ENCODE results near the gene INO80E.

DNA sequence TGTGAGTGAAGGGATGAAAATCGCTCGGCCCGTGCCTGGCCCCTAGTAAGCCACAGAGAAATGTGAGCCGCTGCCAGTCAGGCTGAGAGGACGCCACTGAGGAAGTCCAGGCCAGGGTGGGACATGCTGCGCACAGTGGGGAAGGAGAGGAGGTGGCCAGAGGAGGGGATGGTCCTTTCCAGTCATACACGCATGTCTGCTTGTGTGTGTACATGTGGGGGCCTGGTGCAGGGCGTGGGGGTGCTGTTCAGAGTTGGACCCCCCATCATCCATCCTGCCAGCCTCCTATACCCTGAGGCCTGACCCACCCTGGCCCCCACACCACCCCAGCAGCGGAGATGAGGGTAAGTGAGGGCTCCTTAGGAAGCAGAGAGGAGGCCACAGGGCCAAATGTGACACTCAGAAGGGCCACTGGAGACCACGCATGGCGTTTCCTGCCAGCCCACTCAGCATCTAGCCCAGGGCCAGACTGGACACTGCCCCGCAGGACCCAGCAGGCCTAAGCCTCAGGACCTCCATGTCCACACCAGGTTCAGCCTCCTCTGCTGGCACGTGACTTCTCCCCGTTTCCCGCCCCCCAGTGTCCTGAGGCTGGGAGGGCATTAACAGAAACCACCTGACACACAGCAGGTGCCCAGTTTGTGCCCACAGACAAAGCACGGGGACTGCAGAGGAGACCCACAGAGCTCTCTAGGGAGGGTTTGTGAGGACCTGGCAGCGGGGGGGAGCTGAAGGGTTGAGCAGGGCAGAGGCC is 7.8 kb downstream of the INO80E start:
- TF ChIP-seq RARB (CRISPR knock-in tag; IDR thresholded peaks at IDR 0.05) (no peak), ZFP30 (CRISPR knock-in tag; IDR thresholded peaks at IDR 0.05) (no peak), CSDC2 (CRISPR knock-in tag; IDR thresholded peaks at IDR 0.05) (no peak), TCF4 (CRISPR knock-in tag; IDR thresholded peaks at IDR 0.05; ENCODE audit: borderline replicate concordance) (no peak), PPARA (CRISPR knock-in tag; IDR thresholded peaks at IDR 0.05; ENCODE audit: borderline replicate concordance) (no peak), ZFP3 (CRISPR knock-in tag; IDR thresholded peaks at IDR 0.05) (no peak), ZNF70 (CRISPR knock-in tag; IDR thresholded peaks at IDR 0.05) (no peak), ESRRG (CRISPR knock-in tag; IDR thresholded peaks at IDR 0.05) (no peak), SNAI2 (CRISPR knock-in tag; IDR thresholded peaks at IDR 0.05) (no peak), ARNTL (CRISPR knock-in tag; IDR thresholded peaks at IDR 0.05; ENCODE audit: borderline replicate concordance, low read depth) (no peak)
- TF ChIP-seq, protein P1, sequence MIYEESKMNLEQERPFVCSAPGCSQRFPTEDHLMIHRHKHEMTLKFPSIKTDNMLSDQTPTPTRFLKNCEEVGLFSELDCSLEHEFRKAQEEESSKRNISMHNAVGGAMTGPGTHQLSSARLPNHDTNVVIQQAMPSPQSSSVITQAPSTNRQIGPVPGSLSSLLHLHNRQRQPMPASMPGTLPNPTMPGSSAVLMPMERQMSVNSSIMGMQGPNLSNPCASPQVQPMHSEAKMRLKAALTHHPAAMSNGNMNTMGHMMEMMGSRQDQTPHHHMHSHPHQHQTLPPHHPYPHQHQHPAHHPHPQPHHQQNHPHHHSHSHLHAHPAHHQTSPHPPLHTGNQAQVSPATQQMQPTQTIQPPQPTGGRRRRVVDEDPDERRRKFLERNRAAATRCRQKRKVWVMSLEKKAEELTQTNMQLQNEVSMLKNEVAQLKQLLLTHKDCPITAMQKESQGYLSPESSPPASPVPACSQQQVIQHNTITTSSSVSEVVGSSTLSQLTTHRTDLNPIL (CRISPR knock-in tag; IDR thresholded peaks at IDR 0.05; ENCODE audit: low read depth) = no peak
- TF ChIP-seq, protein P2, sequence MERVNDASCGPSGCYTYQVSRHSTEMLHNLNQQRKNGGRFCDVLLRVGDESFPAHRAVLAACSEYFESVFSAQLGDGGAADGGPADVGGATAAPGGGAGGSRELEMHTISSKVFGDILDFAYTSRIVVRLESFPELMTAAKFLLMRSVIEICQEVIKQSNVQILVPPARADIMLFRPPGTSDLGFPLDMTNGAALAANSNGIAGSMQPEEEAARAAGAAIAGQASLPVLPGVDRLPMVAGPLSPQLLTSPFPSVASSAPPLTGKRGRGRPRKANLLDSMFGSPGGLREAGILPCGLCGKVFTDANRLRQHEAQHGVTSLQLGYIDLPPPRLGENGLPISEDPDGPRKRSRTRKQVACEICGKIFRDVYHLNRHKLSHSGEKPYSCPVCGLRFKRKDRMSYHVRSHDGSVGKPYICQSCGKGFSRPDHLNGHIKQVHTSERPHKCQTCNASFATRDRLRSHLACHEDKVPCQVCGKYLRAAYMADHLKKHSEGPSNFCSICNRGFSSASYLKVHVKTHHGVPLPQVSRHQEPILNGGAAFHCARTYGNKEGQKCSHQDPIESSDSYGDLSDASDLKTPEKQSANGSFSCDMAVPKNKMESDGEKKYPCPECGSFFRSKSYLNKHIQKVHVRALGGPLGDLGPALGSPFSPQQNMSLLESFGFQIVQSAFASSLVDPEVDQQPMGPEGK (CRISPR knock-in tag; IDR thresholded peaks at IDR 0.05; ENCODE audit: borderline replicate concordance) = no peak
- TF ChIP-seq, protein P3, sequence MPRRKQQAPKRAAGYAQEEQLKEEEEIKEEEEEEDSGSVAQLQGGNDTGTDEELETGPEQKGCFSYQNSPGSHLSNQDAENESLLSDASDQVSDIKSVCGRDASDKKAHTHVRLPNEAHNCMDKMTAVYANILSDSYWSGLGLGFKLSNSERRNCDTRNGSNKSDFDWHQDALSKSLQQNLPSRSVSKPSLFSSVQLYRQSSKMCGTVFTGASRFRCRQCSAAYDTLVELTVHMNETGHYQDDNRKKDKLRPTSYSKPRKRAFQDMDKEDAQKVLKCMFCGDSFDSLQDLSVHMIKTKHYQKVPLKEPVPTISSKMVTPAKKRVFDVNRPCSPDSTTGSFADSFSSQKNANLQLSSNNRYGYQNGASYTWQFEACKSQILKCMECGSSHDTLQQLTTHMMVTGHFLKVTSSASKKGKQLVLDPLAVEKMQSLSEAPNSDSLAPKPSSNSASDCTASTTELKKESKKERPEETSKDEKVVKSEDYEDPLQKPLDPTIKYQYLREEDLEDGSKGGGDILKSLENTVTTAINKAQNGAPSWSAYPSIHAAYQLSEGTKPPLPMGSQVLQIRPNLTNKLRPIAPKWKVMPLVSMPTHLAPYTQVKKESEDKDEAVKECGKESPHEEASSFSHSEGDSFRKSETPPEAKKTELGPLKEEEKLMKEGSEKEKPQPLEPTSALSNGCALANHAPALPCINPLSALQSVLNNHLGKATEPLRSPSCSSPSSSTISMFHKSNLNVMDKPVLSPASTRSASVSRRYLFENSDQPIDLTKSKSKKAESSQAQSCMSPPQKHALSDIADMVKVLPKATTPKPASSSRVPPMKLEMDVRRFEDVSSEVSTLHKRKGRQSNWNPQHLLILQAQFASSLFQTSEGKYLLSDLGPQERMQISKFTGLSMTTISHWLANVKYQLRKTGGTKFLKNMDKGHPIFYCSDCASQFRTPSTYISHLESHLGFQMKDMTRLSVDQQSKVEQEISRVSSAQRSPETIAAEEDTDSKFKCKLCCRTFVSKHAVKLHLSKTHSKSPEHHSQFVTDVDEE (CRISPR knock-in tag; IDR thresholded peaks at IDR 0.05) = no peak
